ENCODE data around the gene TRA2B. TPM values are rescaled to one million over a fixed set of nuclear protein-coding genes. Genes with fewer than 3 reads are reported as not detected.

Gene TRA2B
- total RNA-seq, 1 experiment from 2014 or later, result 171 TPM

- in situ Hi-C loops (cut with HindIII; ENCODE audit: low pct_unique_long_range_greater_than_20kb, low sequenced_read_pairs) (no loop called here), intact Hi-C loops (cut with micrococcal nuclease; ENCODE audit: unreplicated experiment) (no loop called here)
- no peaks in the 10 kb centered on the region for H3K9me3 ChIP-seq (ENCODE audit: control insufficient read depth, insufficient read depth, low read depth, low read length)
- no TSS peak for BruUV-seq (replicated peaks)
- no peak for DNase-seq (ENCODE audit: low read depth, low spot score)
- TF ChIP-seq, protein P1, sequence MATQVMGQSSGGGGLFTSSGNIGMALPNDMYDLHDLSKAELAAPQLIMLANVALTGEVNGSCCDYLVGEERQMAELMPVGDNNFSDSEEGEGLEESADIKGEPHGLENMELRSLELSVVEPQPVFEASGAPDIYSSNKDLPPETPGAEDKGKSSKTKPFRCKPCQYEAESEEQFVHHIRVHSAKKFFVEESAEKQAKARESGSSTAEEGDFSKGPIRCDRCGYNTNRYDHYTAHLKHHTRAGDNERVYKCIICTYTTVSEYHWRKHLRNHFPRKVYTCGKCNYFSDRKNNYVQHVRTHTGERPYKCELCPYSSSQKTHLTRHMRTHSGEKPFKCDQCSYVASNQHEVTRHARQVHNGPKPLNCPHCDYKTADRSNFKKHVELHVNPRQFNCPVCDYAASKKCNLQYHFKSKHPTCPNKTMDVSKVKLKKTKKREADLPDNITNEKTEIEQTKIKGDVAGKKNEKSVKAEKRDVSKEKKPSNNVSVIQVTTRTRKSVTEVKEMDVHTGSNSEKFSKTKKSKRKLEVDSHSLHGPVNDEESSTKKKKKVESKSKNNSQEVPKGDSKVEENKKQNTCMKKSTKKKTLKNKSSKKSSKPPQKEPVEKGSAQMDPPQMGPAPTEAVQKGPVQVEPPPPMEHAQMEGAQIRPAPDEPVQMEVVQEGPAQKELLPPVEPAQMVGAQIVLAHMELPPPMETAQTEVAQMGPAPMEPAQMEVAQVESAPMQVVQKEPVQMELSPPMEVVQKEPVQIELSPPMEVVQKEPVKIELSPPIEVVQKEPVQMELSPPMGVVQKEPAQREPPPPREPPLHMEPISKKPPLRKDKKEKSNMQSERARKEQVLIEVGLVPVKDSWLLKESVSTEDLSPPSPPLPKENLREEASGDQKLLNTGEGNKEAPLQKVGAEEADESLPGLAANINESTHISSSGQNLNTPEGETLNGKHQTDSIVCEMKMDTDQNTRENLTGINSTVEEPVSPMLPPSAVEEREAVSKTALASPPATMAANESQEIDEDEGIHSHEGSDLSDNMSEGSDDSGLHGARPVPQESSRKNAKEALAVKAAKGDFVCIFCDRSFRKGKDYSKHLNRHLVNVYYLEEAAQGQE (IDR thresholded peaks at IDR 0.05; ENCODE audit: insufficient read depth in 1 of 2, low read depth in 2 of 2, low read length in 1 of 2), result no peak
- TF ChIP-seq SIN3A (IDR thresholded peaks at IDR 0.05; ENCODE audit: borderline replicate concordance, insufficient read depth, low read depth, low read length) (no peak), POLR2AphosphoS5 (IDR thresholded peaks at IDR 0.05; ENCODE audit: low read depth, low read length) (no peak), TCF7L2 (IDR thresholded peaks at IDR 0.05; ENCODE audit: low read depth, low read length) (no peak)
- TF ChIP-seq, protein P2, sequence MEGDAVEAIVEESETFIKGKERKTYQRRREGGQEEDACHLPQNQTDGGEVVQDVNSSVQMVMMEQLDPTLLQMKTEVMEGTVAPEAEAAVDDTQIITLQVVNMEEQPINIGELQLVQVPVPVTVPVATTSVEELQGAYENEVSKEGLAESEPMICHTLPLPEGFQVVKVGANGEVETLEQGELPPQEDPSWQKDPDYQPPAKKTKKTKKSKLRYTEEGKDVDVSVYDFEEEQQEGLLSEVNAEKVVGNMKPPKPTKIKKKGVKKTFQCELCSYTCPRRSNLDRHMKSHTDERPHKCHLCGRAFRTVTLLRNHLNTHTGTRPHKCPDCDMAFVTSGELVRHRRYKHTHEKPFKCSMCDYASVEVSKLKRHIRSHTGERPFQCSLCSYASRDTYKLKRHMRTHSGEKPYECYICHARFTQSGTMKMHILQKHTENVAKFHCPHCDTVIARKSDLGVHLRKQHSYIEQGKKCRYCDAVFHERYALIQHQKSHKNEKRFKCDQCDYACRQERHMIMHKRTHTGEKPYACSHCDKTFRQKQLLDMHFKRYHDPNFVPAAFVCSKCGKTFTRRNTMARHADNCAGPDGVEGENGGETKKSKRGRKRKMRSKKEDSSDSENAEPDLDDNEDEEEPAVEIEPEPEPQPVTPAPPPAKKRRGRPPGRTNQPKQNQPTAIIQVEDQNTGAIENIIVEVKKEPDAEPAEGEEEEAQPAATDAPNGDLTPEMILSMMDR (IDR thresholded peaks at IDR 0.05), result no peak
- H3K4me1 ChIP-seq (ENCODE audit: control insufficient read depth, insufficient read depth, low read length), result no peaks in the 10 kb centered on the region
- H3K4me3 ChIP-seq (ENCODE audit: low read depth in 2 of 2, low read length in 2 of 2), result no peak overlapping the region
- CTCF ChIA-PET, result no interaction called here
- H3K27me3 ChIP-seq (ENCODE audit: control insufficient read depth, insufficient read depth, low read length), result no peaks in the 10 kb centered on the region
- H3K36me3 ChIP-seq (ENCODE audit: control insufficient read depth, insufficient read depth, low read length), result no peaks in the 10 kb centered on the region
- POLR2A ChIA-PET, result interaction anchor here (0.6 kb wide), 1 partner anchor 427 kb away, joined by 14 read pairs; no protein-coding TSS in a partner anchor
- no peak overlapping the region for H3K27ac ChIP-seq (ENCODE audit: low read length)
- no peak for ATAC-seq
These were observed 50.7 kb downstream of the TRA2B start for GRCh38 chr3:185887066-185887465.

GRCh38 chr3:185884641-185885040, 53.2 kb downstream of the TRA2B start:
- no peaks in the 10 kb centered on the region for H3K9me3 ChIP-seq (ENCODE audit: control insufficient read depth, insufficient read depth, low read depth, low read length)
- DNase-seq (ENCODE audit: low read depth, low spot score), result no peak
- POLR2A ChIA-PET, result no interaction called here
- no peak for ATAC-seq
- no peaks in the 10 kb centered on the region for H3K36me3 ChIP-seq (ENCODE audit: control insufficient read depth, insufficient read depth, low read length)
- no peaks in the 10 kb centered on the region for H3K4me1 ChIP-seq (ENCODE audit: control insufficient read depth, insufficient read depth, low read length)
- no peak overlapping the region for H3K27ac ChIP-seq (ENCODE audit: low read length)
- no TSS peak for BruUV-seq (replicated peaks)
- in situ Hi-C loops (cut with HindIII; ENCODE audit: low pct_unique_long_range_greater_than_20kb, low sequenced_read_pairs), result no loop called here
- intact Hi-C loops (cut with micrococcal nuclease; ENCODE audit: unreplicated experiment), result no loop called here
- CTCF ChIA-PET, result no interaction called here
- TF ChIP-seq, protein P2 (IDR thresholded peaks at IDR 0.05), result no peak
- no peak for TF ChIP-seq TCF7L2 (IDR thresholded peaks at IDR 0.05; ENCODE audit: low read depth, low read length)
- no peak overlapping the region for H3K4me3 ChIP-seq (ENCODE audit: low read depth in 2 of 2, low read length in 2 of 2)
- H3K27me3 ChIP-seq (ENCODE audit: control insufficient read depth, insufficient read depth, low read length), result no peaks in the 10 kb centered on the region

All from Panc1 (cell line).